H9 (cell line): ENCODE results near the gene NUDT3. TPM values are rescaled to one million over a fixed set of nuclear protein-coding genes. Genes with fewer than 3 reads are reported as not detected.
A peak's percentile ranks its signal among the peaks of the same experiment; 100 is the strongest.

ENCODE experiments used
- DNase-seq: peaks from one replicate; pipeline ENCODE4 v3.0.0-alpha.2; 2017
- H2AFZ ChIP-seq: one replicate; pipeline ENCODE4 v1.6.1; 2013; ENCODE audit warnings: mild to moderate bottlenecking, low read length, control low read depth, moderate library complexity
- H2AK5ac ChIP-seq: 2 replicates; pipeline ENCODE4 v1.6.1; 2013; ENCODE audit warnings: low read length, control low read depth, mixed read lengths; ENCODE audit not compliant: insufficient read length
- H2BK120ac ChIP-seq: one replicate; pipeline ENCODE4 v1.6.1; 2013; ENCODE audit warnings: low read depth, mild to moderate bottlenecking, low read length, control low read depth, inconsistent platforms; ENCODE audit not compliant: poor library complexity, severe bottlenecking
- H2BK12ac ChIP-seq: 2 replicates; pipeline ENCODE4 v1.6.1; 2013; ENCODE audit warnings: low read length, control low read depth, mixed read lengths, low read depth; ENCODE audit not compliant: insufficient read length
- H2BK15ac ChIP-seq: 2 replicates; pipeline ENCODE4 v1.6.1; 2013; ENCODE audit warnings: low read depth, low read length, control low read depth
- H2BK20ac ChIP-seq: one replicate; pipeline ENCODE4 v1.6.1; 2013; ENCODE audit warnings: low read depth, mild to moderate bottlenecking, low read length, control low read depth, inconsistent platforms; ENCODE audit not compliant: poor library complexity, severe bottlenecking
- H2BK5ac ChIP-seq: 2 replicates; pipeline ENCODE4 v1.6.1; 2013; ENCODE audit warnings: low read length, control low read depth, mixed read lengths; ENCODE audit not compliant: insufficient read length
- H3K14ac ChIP-seq: 2 replicates; pipeline ENCODE4 v1.6.1; 2013; ENCODE audit warnings: low read length, control low read depth; ENCODE audit not compliant: insufficient read depth
- H3K18ac ChIP-seq: 2 replicates; pipeline ENCODE4 v1.6.1; 2013; ENCODE audit warnings: low read depth, mild to moderate bottlenecking, mixed read lengths, low read length, control low read depth; ENCODE audit not compliant: insufficient read length
- H3K23ac ChIP-seq: 2 replicates; pipeline ENCODE4 v1.6.1; 2013; ENCODE audit warnings: low read length, control low read depth, mixed read lengths, low read depth; ENCODE audit not compliant: insufficient read length
- H3K23me2 ChIP-seq: 2 replicates; pipeline ENCODE4 v1.6.1; 2013; ENCODE audit warnings: low read depth, mild to moderate bottlenecking, mixed read lengths, low read length, control low read depth; ENCODE audit not compliant: insufficient read length, poor library complexity, severe bottlenecking
- H3K27ac ChIP-seq: 2 replicates; pipeline ENCODE4 v1.5.1; 2013; ENCODE audit warnings: low read length, control low read depth, mixed read lengths, low read depth; ENCODE audit not compliant: insufficient read length
- H3K27me3 ChIP-seq: 2 replicates; pipeline ENCODE4 v1.6.1; 2013; ENCODE audit warnings: low read length, control low read depth, inconsistent platforms; ENCODE audit not compliant: insufficient read depth
- H3K4ac ChIP-seq: 2 replicates; pipeline ENCODE4 v1.6.1; 2013; ENCODE audit warnings: low read depth, mild to moderate bottlenecking, control low read depth, inconsistent platforms, low read length, moderate library complexity
- H3K4me1 ChIP-seq: 2 replicates; pipeline ENCODE4 v1.6.1; 2013; ENCODE audit warnings: low read length, control low read depth, inconsistent platforms; ENCODE audit not compliant: insufficient read depth
- H3K4me2 ChIP-seq: 2 replicates; pipeline ENCODE4 v1.6.1; 2013; ENCODE audit warnings: low read length, control low read depth, mixed read lengths; ENCODE audit not compliant: insufficient read length, insufficient read depth
- H3K56ac ChIP-seq: 2 replicates; pipeline ENCODE4 v1.6.1; 2013; ENCODE audit warnings: low read depth, mild to moderate bottlenecking, mixed read lengths, low read length, control low read depth; ENCODE audit not compliant: insufficient read length
- H3K79me1 ChIP-seq: 2 replicates; pipeline ENCODE4 v1.6.1; 2013; ENCODE audit warnings: low read depth, mild to moderate bottlenecking, moderate library complexity, low read length, control low read depth, inconsistent platforms; ENCODE audit not compliant: insufficient read depth, poor library complexity, severe bottlenecking
- H3K79me2 ChIP-seq: 2 replicates; pipeline ENCODE4 v1.6.1; 2013; ENCODE audit warnings: low read length, control low read depth, inconsistent platforms; ENCODE audit not compliant: insufficient read depth
- H3K9ac ChIP-seq: 2 replicates; pipeline ENCODE4 v1.6.1; 2013; ENCODE audit warnings: low read length, control low read depth, mixed read lengths; ENCODE audit not compliant: insufficient read length; ENCODE audit errors: extremely low read depth
- H3K9me3 ChIP-seq: one replicate; pipeline ENCODE4 v1.6.1; 2013; ENCODE audit warnings: low read depth, low read length, inconsistent platforms; ENCODE audit not compliant: control insufficient read depth
- H3T11ph ChIP-seq: one replicate; pipeline ENCODE4 v1.6.1; 2013; ENCODE audit warnings: mild to moderate bottlenecking, low read length, control low read depth, inconsistent platforms
- H4K20me1 ChIP-seq: one replicate; pipeline ENCODE4 v1.6.1; 2013; ENCODE audit not compliant: control insufficient read depth, insufficient read length, insufficient read depth
- H4K5ac ChIP-seq: 2 replicates; pipeline ENCODE4 v1.6.1; 2013; ENCODE audit warnings: low read depth, mild to moderate bottlenecking, mixed read lengths, low read length, control low read depth; ENCODE audit not compliant: insufficient read length
- H4K8ac ChIP-seq: replicated peaks from 2 replicates; pipeline ENCODE4 v1.6.1; 2013; ENCODE audit warnings: low read length, control low read depth, mixed read lengths, low read depth; ENCODE audit not compliant: insufficient read length
- H4K91ac ChIP-seq: 2 replicates; pipeline ENCODE4 v1.6.1; 2013; ENCODE audit warnings: low read depth, mild to moderate bottlenecking, moderate library complexity, mixed read lengths, low read length, control low read depth; ENCODE audit not compliant: insufficient read length
- H3K27ac Mint-ChIP-seq, 3 experiments: 2 replicates in 2 of 3; 3 replicates in 1 of 3; pipeline ENCODE4 v1.8.0; 2020 to 2021; ENCODE audit warnings: mixed read lengths in 3 of 3, mild to moderate bottlenecking in 1 of 3, moderate library complexity in 1 of 3
- H3K27me3 Mint-ChIP-seq: 2 replicates; pipeline ENCODE4 v1.8.0; 2021; ENCODE audit warnings: low read depth, mild to moderate bottlenecking, moderate library complexity, mixed read lengths
- H3K36me3 Mint-ChIP-seq, 3 experiments: 2 replicates in 2 of 3; 3 replicates in 1 of 3; pipeline ENCODE4 v1.8.0; 2020 to 2021; ENCODE audit warnings: low read depth in 3 of 3, mixed read lengths in 3 of 3; ENCODE audit not compliant: insufficient read depth in 1 of 3
- H3K4me1 Mint-ChIP-seq, 2 experiments: 2 replicates each; pipeline ENCODE4 v1.8.0; 2020; ENCODE audit warnings: mixed read lengths in 2 of 2
- H3K4me3 Mint-ChIP-seq, 2 experiments: 2 replicates in 1 of 2; 3 replicates in 1 of 2; pipeline ENCODE4 v1.8.0; 2020 to 2021; ENCODE audit warnings: mild to moderate bottlenecking in 2 of 2, mixed read lengths in 2 of 2, moderate library complexity in 1 of 2
- H3K9me3 Mint-ChIP-seq, 2 experiments: 2 replicates in 1 of 2; 3 replicates in 1 of 2; pipeline ENCODE4 v1.8.0; 2020; ENCODE audit warnings: mild to moderate bottlenecking in 2 of 2, mixed read lengths in 2 of 2, moderate library complexity in 1 of 2
- CTCF ChIP-seq: fragments of 200-600 bp; sonication (generic); conservative IDR thresholded peaks from 3 replicates; pipeline ENCODE4 v1.8.0; 2021; ENCODE audit warnings: antibody characterized with exemption, mild to moderate bottlenecking
- WGBS: extraction: QIAGEN DNeasy Blood & Tissue Kit; methylation state at CpG from one replicate; pipeline ENCODE4 v1.1.7; 2013; ENCODE audit warnings: missing lambda C conversion rate, low lambda C conversion rate, mixed read lengths; ENCODE audit not compliant: insufficient read length; ENCODE audit errors: extremely low coverage; 5-methylcytosine and 5-hydroxymethylcytosine counted together
- total RNA-seq: library from RNA; stranded (reverse); gene quantifications from 2 replicates; pipeline ENCODE4 v1.2.1, GENCODE V29; 2021

The NUDT3 gene
- total RNA-seq, 1 experiment from 2014 or later, result 23.6 TPM

DNA sequence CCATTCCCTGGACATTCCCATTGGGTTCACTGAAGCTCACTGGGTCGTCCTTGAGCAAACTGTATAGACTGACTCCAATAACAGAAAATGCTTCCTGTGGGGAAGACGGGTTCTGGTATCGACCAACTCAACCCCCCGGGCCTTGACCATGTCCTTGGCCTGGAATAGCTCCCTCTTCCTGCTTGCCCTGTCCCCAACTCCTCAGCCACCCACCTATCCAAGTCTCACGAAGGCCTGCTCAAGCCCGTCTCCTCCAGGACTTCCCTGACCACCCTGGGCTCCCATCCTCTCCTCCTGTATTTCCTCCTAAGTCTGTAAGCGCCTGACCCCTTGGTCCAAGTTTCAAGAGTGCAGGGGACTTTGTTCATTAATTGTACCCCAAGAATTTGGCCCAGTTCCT is 158.6 kb downstream of the NUDT3 start:
- Histone ChIP-seq H3T11ph (no peak overlapping the region), H3K4me2 (peak overlapping the region; percentile 69), H2BK5ac (no peak overlapping the region), H3K14ac (no peak overlapping the region), H3K27me3 (no peaks in the 10 kb centered on the region), H4K20me1 (no peaks in the 10 kb centered on the region), H2BK15ac (no peak overlapping the region), H2BK120ac (no peak overlapping the region), H3K56ac (no peak overlapping the region), H2AFZ (no peak overlapping the region), H4K5ac (no peak overlapping the region), H3K18ac (no peak overlapping the region), H3K9me3 (no peaks in the 10 kb centered on the region), H3K79me2 (peaks cover 13% of the 10 kb centered on the region; the same call in 1 of the 2 replicates), H3K23me2 (peaks cover 16% of the 10 kb centered on the region), H3K23ac (no peak overlapping the region), H3K79me1 (no peaks in the 10 kb centered on the region), H3K4ac (no peak overlapping the region), H3K27ac (peak overlapping the region; percentile 95), H2AK5ac (no peak overlapping the region), H4K91ac (no peak overlapping the region), H4K8ac (no peak overlapping the region), H3K9ac (no peak overlapping the region), H3K4me1 (peaks cover 7% of the 10 kb centered on the region; the same call in 1 of the 2 replicates), H2BK12ac (no peak overlapping the region), H2BK20ac (no peak overlapping the region)
- peaks cover 15 to 31% of the 10 kb centered on the region in 2 experiments for H3K4me1 Mint-ChIP-seq
- H3K4me3 Mint-ChIP-seq, result peak overlapping the region; percentile 45 to 66; a peak in 4 of 5 replicates
- peaks cover 7 to 8% (median 8%) of the 10 kb centered on the region in 3 experiments for H3K36me3 Mint-ChIP-seq
- no peaks in the 10 kb centered on the region; a peak in 1 of 5 replicates for H3K9me3 Mint-ChIP-seq
- peak overlapping the region; percentile 94 to 99 (median 98) for H3K27ac Mint-ChIP-seq
- no peaks in the 10 kb centered on the region for H3K27me3 Mint-ChIP-seq
- DNase-seq, result no peak
- WGBS, result no CpG with 5 or more reads among the region's 7 CpGs
- TF ChIP-seq CTCF, result no peak
